HepG2 (cell line): ENCODE results near the gene ATF3. TPM values are rescaled to one million over a fixed set of nuclear protein-coding genes. Genes with fewer than 3 reads are reported as not detected.

Experiments
- ATAC-seq: fragments of 200-7000 bp; cut with Tn5 transposase; 3 replicates; pipeline ENCODE4 v1.9.1; 2020; ENCODE audit warnings: mild to moderate bottlenecking, moderate library complexity
- BruUV-seq: library from RNA; stranded (reverse); fragments of 400-500 nt; replicated peaks from 2 replicates; lab custom pipeline; 2021; lab: Mats Ljungman, UMichigan
- CTCF ChIA-PET: fragments of 300-600 bp; formaldehyde crosslinking; extraction: SDS; loops from one replicate; lab custom pipeline; 2021; ENCODE audit warnings: low total read pairs, inconsistent platforms, low intra/inter-chr PET ratio; lab: Yijun Ruan, JAX
- POLR2A ChIA-PET: fragments of 350-600 bp; sonication (Branson Sonifier 250); formaldehyde crosslinking; loops from one replicate; lab custom pipeline; 2020; ENCODE audit warnings: antibody characterized with exemption, inconsistent platforms; lab: Yijun Ruan, JAX
- DNase-seq: peaks from one replicate; pipeline ENCODE4 v3.0.0-alpha.2; 2015; ENCODE audit warnings: low spot score
- FAIRE-seq: peaks from 3 replicates; lab custom pipeline; 2011; peaks lifted over from hg19 to GRCh38; lab: Jason Lieb, UNC
- H2AFZ ChIP-seq: one replicate; pipeline ENCODE4 v1.6.1; 2011; ENCODE audit warnings: low read length, inconsistent platforms
- H3K27ac ChIP-seq: fragments of 300-600 bp; 3 replicates; pipeline ENCODE4 v1.8.0; 2011; ENCODE audit warnings: mixed run types, mild to moderate bottlenecking, mixed read lengths, low read length, inconsistent platforms; ENCODE audit not compliant: insufficient read depth; ENCODE audit errors: extremely low read length
- H3K27me3 ChIP-seq, 2 experiments: fragments of 200-600 bp in 1 of 2; 2 replicates in 1 of 2; 3 replicates in 1 of 2; pipeline versions ENCODE4 v1.6.0 to v1.8.0; 2011; ENCODE audit warnings: low read length in 2 of 2, mild to moderate bottlenecking in 2 of 2, moderate library complexity in 2 of 2, inconsistent platforms in 1 of 2; ENCODE audit not compliant: insufficient read depth in 2 of 2, control insufficient read depth in 1 of 2
- H3K36me3 ChIP-seq, 2 experiments: fragments of 200-600 bp in 1 of 2; replicated peaks in 1 of 2; 2 replicates in 1 of 2; 3 replicates in 1 of 2; pipeline versions ENCODE4 v1.5.1 to v1.8.0; 2011; ENCODE audit warnings: low read length in 2 of 2, inconsistent platforms in 1 of 2; ENCODE audit not compliant: insufficient read depth in 2 of 2, control insufficient read depth in 1 of 2
- H3K4me1 ChIP-seq: 2 replicates; pipeline ENCODE4 v1.5.1; 2012; ENCODE audit warnings: low read length, inconsistent platforms; ENCODE audit not compliant: insufficient read depth
- H3K4me2 ChIP-seq: 2 replicates; pipeline ENCODE4 v1.6.0; 2011; ENCODE audit warnings: low read depth, low read length, inconsistent platforms
- H3K4me3 ChIP-seq, 3 experiments: fragments of 200-600 bp in 1 of 3; sonication (generic), shearing (Covaris generic) in 1 of 3; replicated peaks in 1 of 3; 2 replicates each; pipeline ENCODE4 v1.5.1; 2011 to 2016; ENCODE audit warnings: low read length in 3 of 3, inconsistent platforms in 2 of 3, low read depth in 2 of 3, mild to moderate bottlenecking in 2 of 3, control low read depth in 1 of 3, mixed read lengths in 1 of 3; ENCODE audit not compliant: insufficient read depth in 1 of 3
- H3K79me2 ChIP-seq: one replicate; pipeline ENCODE4 v1.6.1; 2011; ENCODE audit warnings: low read length, inconsistent platforms; ENCODE audit not compliant: insufficient read depth
- H3K9ac ChIP-seq: 2 replicates; pipeline ENCODE4 v1.6.0; 2011; ENCODE audit warnings: mild to moderate bottlenecking, low read depth, low read length, inconsistent platforms; ENCODE audit not compliant: insufficient read depth
- H3K9me3 ChIP-seq: 2 replicates; pipeline ENCODE4 v1.5.1; 2012; ENCODE audit warnings: mild to moderate bottlenecking, low read length
- H4K20me1 ChIP-seq: 2 replicates; pipeline ENCODE4 v1.6.0; 2011; ENCODE audit warnings: inconsistent platforms, mild to moderate bottlenecking, low read length, moderate library complexity; ENCODE audit not compliant: insufficient read depth
- MLXIP ChIP-seq: sonication (generic); formaldehyde crosslinking; IDR thresholded peaks from 2 replicates; pipeline ENCODE4 v1.9.0; 2021; ENCODE audit warnings: missing genetic modification reagents, borderline replicate concordance
- ZMAT5 ChIP-seq: sonication (generic); formaldehyde crosslinking; IDR thresholded peaks from 2 replicates; pipeline ENCODE4 v1.5.0; 2020; ENCODE audit warnings: mild to moderate bottlenecking, low read depth, missing genetic modification reagents, borderline replicate concordance
- ZNF264 ChIP-seq: sonication (generic); formaldehyde crosslinking; IDR thresholded peaks from 2 replicates; pipeline ENCODE4 v1.4.0; 2020; ENCODE audit warnings: missing genetic modification reagents
- ZNF609 ChIP-seq: sonication (generic); formaldehyde crosslinking; IDR thresholded peaks from 2 replicates; pipeline ENCODE4 v1.4.0; 2020; ENCODE audit warnings: mild to moderate bottlenecking, missing genetic modification reagents, borderline replicate concordance
- WGBS: methylation state at CpG from one replicate; pipeline ENCODE4 v1.1.6; 2017; ENCODE audit warnings: low lambda C conversion rate; 5-methylcytosine and 5-hydroxymethylcytosine counted together
- in situ Hi-C: cut with HindIII; loops from 2 replicates; pipeline ENCODE4 v1.10.0; 2017; ENCODE audit warnings: low pct_unique_long_range_greater_than_20kb; ENCODE audit not compliant: extremely low pct_ligation_motif_present
- intact Hi-C: fragments of 100-400 bp; cut with micrococcal nuclease; formaldehyde crosslinking; loops from one replicate; pipeline ENCODE4 v1.10.0; 2022; ENCODE audit not compliant: unreplicated experiment
- polyA plus RNA-seq, 8 experiments: library from polyadenylated mRNA; depleted of rRNA in 3 of 8; stranded (reverse) in 7 of 8; unstranded in 1 of 8; fragments of >200 nt; fragmentation: Illumina TruSeq in 4 of 8; extraction: Trizol in 4 of 8; gene quantifications; 2 replicates each; pipeline versions ENCODE4 v1.2.1 to v1.2.3, GENCODE V29; 2011 to 2016; ENCODE audit warnings: low read depth in 4 of 8, missing spikeins in 1 of 8, mixed read lengths in 1 of 8; ENCODE audit not compliant: insufficient read depth in 1 of 8
- total RNA-seq, 5 experiments: library from RNA; depleted of rRNA; stranded (reverse); fragments of >200 nt; fragmentation: Illumina TruSeq; extraction: Trizol; gene quantifications; 2 replicates each; pipeline ENCODE4 v1.2.3, GENCODE V29; 2016; ENCODE audit warnings: low read depth in 1 of 5

ATF3 gene
- total and polyA plus RNA-seq, 2 of the 13 experiments (the other 11 are each of a cell fraction or from before 2014, with no cell fraction given), result 5.0 to 13.0 TPM

GRCh38 chr1:212561501-212561931 lies 47.0 kb upstream of the ATF3 start (continued):
- TF ChIP-seq MLXIP (CRISPR knock-in tag) (no peak), ZMAT5 (CRISPR knock-in tag) (no peak)

- WGBS, result 27% methylated on average over 3 of the region's 4 CpGs
- POLR2A ChIA-PET, result no interaction called here
- no peak for FAIRE-seq
Observed at GRCh38 chr1:212562771-212563170, 45.8 kb upstream of the ATF3 start.

More at GRCh38 chr1:212562771-212563170, 45.8 kb upstream of the ATF3 start:
- intact Hi-C loops, result loop anchor here (10.0 kb wide), 1 partner anchor 78 kb away; no protein-coding TSS in a partner anchor
- H3K4me1 ChIP-seq, result peaks cover 25% of the 10 kb centered on the region
- H3K27ac ChIP-seq, result no peak overlapping the region
- H3K9ac ChIP-seq, result no peak overlapping the region
- H3K4me2 ChIP-seq, result no peak overlapping the region
- H2AFZ ChIP-seq, result no peak overlapping the region
- BruUV-seq, result no TSS peak
- no peaks in the 10 kb centered on the region for H3K79me2 ChIP-seq
- TF ChIP-seq ZNF264 (CRISPR knock-in tag) (peak; percentile 80; the same call in 1 of the 2 replicates), ZNF609 (no peak)
- TF ChIP-seq, all 625 proteins: peak for 1
- Histone ChIP-seq H4K20me1 (no peaks in the 10 kb centered on the region), H3K4me3 (no peak overlapping the region), H3K36me3 (no peaks in the 10 kb centered on the region), H3K9me3 (no peaks in the 10 kb centered on the region), H3K27me3 (peaks cover 4 to 9% of the 10 kb centered on the region in 2 experiments; a peak in 4 of 5 replicates)
- no peak for DNase-seq
- in situ Hi-C loops, result no loop called here
- CTCF ChIA-PET, result no interaction called here
- ATAC-seq, result no peak
